HepG2 (cell line): Measurements from ENCODE around the gene UCP3. TPM values are rescaled to one million over a fixed set of nuclear protein-coding genes. Genes with fewer than 3 reads are reported as not detected.

Experiments used
- ATAC-seq: fragments of 200-7000 bp; cut with Tn5 transposase; 3 replicates; pipeline ENCODE4 v1.9.1; 2020; ENCODE audit warnings: mild to moderate bottlenecking, moderate library complexity
- BruUV-seq: library from RNA; stranded (reverse); fragments of 400-500 nt; replicated peaks from 2 replicates; lab custom pipeline; 2021; lab: Mats Ljungman, UMichigan
- CTCF ChIA-PET: fragments of 300-600 bp; formaldehyde crosslinking; extraction: SDS; loops from one replicate; lab custom pipeline; 2021; ENCODE audit warnings: low total read pairs, inconsistent platforms, low intra/inter-chr PET ratio; lab: Yijun Ruan, JAX
- POLR2A ChIA-PET: fragments of 350-600 bp; sonication (Branson Sonifier 250); formaldehyde crosslinking; loops from one replicate; lab custom pipeline; 2020; ENCODE audit warnings: antibody characterized with exemption, inconsistent platforms; lab: Yijun Ruan, JAX
- DNase-seq: peaks from one replicate; pipeline ENCODE4 v3.0.0-alpha.2; 2015; ENCODE audit warnings: low spot score
- FAIRE-seq: peaks from 3 replicates; lab custom pipeline; 2011; peaks lifted over from hg19 to GRCh38; lab: Jason Lieb, UNC
- H2AFZ ChIP-seq: one replicate; pipeline ENCODE4 v1.6.1; 2011; ENCODE audit warnings: low read length, inconsistent platforms
- H3K27ac ChIP-seq: fragments of 300-600 bp; 3 replicates; pipeline ENCODE4 v1.8.0; 2011; ENCODE audit warnings: mixed run types, mild to moderate bottlenecking, mixed read lengths, low read length, inconsistent platforms; ENCODE audit not compliant: insufficient read depth; ENCODE audit errors: extremely low read length
- H3K27me3 ChIP-seq, 2 experiments: fragments of 200-600 bp in 1 of 2; 2 replicates in 1 of 2; 3 replicates in 1 of 2; pipeline versions ENCODE4 v1.6.0 to v1.8.0; 2011; ENCODE audit warnings: low read length in 2 of 2, mild to moderate bottlenecking in 2 of 2, moderate library complexity in 2 of 2, inconsistent platforms in 1 of 2; ENCODE audit not compliant: insufficient read depth in 2 of 2, control insufficient read depth in 1 of 2
- H3K36me3 ChIP-seq, 2 experiments: fragments of 200-600 bp in 1 of 2; replicated peaks in 1 of 2; 2 replicates in 1 of 2; 3 replicates in 1 of 2; pipeline versions ENCODE4 v1.5.1 to v1.8.0; 2011; ENCODE audit warnings: low read length in 2 of 2, inconsistent platforms in 1 of 2; ENCODE audit not compliant: insufficient read depth in 2 of 2, control insufficient read depth in 1 of 2
- H3K4me1 ChIP-seq: 2 replicates; pipeline ENCODE4 v1.5.1; 2012; ENCODE audit warnings: low read length, inconsistent platforms; ENCODE audit not compliant: insufficient read depth
- H3K4me2 ChIP-seq: 2 replicates; pipeline ENCODE4 v1.6.0; 2011; ENCODE audit warnings: low read depth, low read length, inconsistent platforms
- H3K4me3 ChIP-seq, 3 experiments: fragments of 200-600 bp in 1 of 3; sonication (generic), shearing (Covaris generic) in 1 of 3; replicated peaks in 1 of 3; 2 replicates each; pipeline ENCODE4 v1.5.1; 2011 to 2016; ENCODE audit warnings: low read length in 3 of 3, inconsistent platforms in 2 of 3, low read depth in 2 of 3, mild to moderate bottlenecking in 2 of 3, control low read depth in 1 of 3, mixed read lengths in 1 of 3; ENCODE audit not compliant: insufficient read depth in 1 of 3
- H3K79me2 ChIP-seq: one replicate; pipeline ENCODE4 v1.6.1; 2011; ENCODE audit warnings: low read length, inconsistent platforms; ENCODE audit not compliant: insufficient read depth
- H3K9ac ChIP-seq: 2 replicates; pipeline ENCODE4 v1.6.0; 2011; ENCODE audit warnings: mild to moderate bottlenecking, low read depth, low read length, inconsistent platforms; ENCODE audit not compliant: insufficient read depth
- H3K9me3 ChIP-seq: 2 replicates; pipeline ENCODE4 v1.5.1; 2012; ENCODE audit warnings: mild to moderate bottlenecking, low read length
- H4K20me1 ChIP-seq: 2 replicates; pipeline ENCODE4 v1.6.0; 2011; ENCODE audit warnings: inconsistent platforms, mild to moderate bottlenecking, low read length, moderate library complexity; ENCODE audit not compliant: insufficient read depth
- ARID2 ChIP-seq: sonication (generic); formaldehyde crosslinking; IDR thresholded peaks from 2 replicates; pipeline ENCODE4 v1.8.1; 2022; ENCODE audit warnings: mild to moderate bottlenecking, missing genetic modification reagents, borderline replicate concordance
- CBX2 ChIP-seq, 2 experiments: fragments of 200-600 bp in 1 of 2; sonication (generic); formaldehyde crosslinking in 1 of 2; IDR thresholded peaks; 2 replicates each; pipeline versions ENCODE4 v1.7.0 to v1.8.1; 2018 to 2022; ENCODE audit warnings: low read depth in 2 of 2, low read length in 1 of 2, mild to moderate bottlenecking in 1 of 2, missing genetic modification reagents in 1 of 2
- FOXM1 ChIP-seq: sonication (generic); formaldehyde crosslinking; IDR thresholded peaks from 2 replicates; pipeline ENCODE4 v1.5.0; 2020; ENCODE audit warnings: missing genetic modification reagents
- GRHL1 ChIP-seq: sonication (generic); formaldehyde crosslinking; conservative IDR thresholded peaks from 2 replicates; pipeline ENCODE4 v1.8.0; 2022; ENCODE audit warnings: missing genetic modification reagents
- HMGA1 ChIP-seq: sonication (generic); formaldehyde crosslinking; conservative IDR thresholded peaks from 2 replicates; pipeline ENCODE4 v1.4.0; 2020; ENCODE audit warnings: missing genetic modification reagents
- IKZF4 ChIP-seq: sonication (generic); formaldehyde crosslinking; IDR thresholded peaks from 2 replicates; pipeline ENCODE4 v1.5.1; 2020; ENCODE audit warnings: borderline replicate concordance, mild to moderate bottlenecking, low read depth, missing genetic modification reagents; ENCODE audit errors: not compliant biosample characterization
- NFE2 ChIP-seq: sonication (generic); formaldehyde crosslinking; IDR thresholded peaks from 2 replicates; pipeline ENCODE4 v1.4.0; 2020; ENCODE audit warnings: missing genetic modification reagents
- NFYB ChIP-seq: sonication (generic); formaldehyde crosslinking; IDR thresholded peaks from 2 replicates; pipeline ENCODE4 v1.4.0; 2020; ENCODE audit warnings: missing genetic modification reagents
- PBX3 ChIP-seq: sonication (generic); formaldehyde crosslinking; IDR thresholded peaks from 2 replicates; pipeline ENCODE4 v1.8.1; 2023; ENCODE audit warnings: missing genetic modification reagents, inconsistent platforms, borderline replicate concordance
- PHF20 ChIP-seq: sonication (generic); formaldehyde crosslinking; IDR thresholded peaks from 2 replicates; pipeline ENCODE4 v1.5.0; 2020; ENCODE audit warnings: mild to moderate bottlenecking, missing genetic modification reagents
- SIN3A ChIP-seq: IDR thresholded peaks from 2 replicates; pipeline ENCODE4 v1.6.1; 2011; ENCODE audit warnings: low read depth, mild to moderate bottlenecking, control low read depth, low read length, borderline replicate concordance
- ZBTB3 ChIP-seq: sonication (generic); formaldehyde crosslinking; IDR thresholded peaks from 2 replicates; pipeline ENCODE4 v1.4.0; 2020; ENCODE audit warnings: low read depth, mild to moderate bottlenecking, moderate library complexity, missing genetic modification reagents, borderline replicate concordance
- ZFP36 ChIP-seq: fragments of 150-350 bp; IDR thresholded peaks from 2 replicates; pipeline ENCODE4 v1.6.1; 2018; ENCODE audit warnings: borderline replicate concordance, low read length, low read depth; ENCODE audit not compliant: partially characterized antibody
- ZMYM3 ChIP-seq: sonication (generic); formaldehyde crosslinking; IDR thresholded peaks from 2 replicates; pipeline ENCODE4 v1.5.1; 2020; ENCODE audit warnings: mild to moderate bottlenecking, missing genetic modification reagents
- ZNF10 ChIP-seq: sonication (generic); formaldehyde crosslinking; IDR thresholded peaks from 2 replicates; pipeline ENCODE4 v1.4.0; 2020; ENCODE audit warnings: mild to moderate bottlenecking, low read depth, missing genetic modification reagents, borderline replicate concordance
- ZNF225 ChIP-seq: sonication (generic); formaldehyde crosslinking; IDR thresholded peaks from 2 replicates; pipeline ENCODE4 v1.4.0; 2020; ENCODE audit warnings: mild to moderate bottlenecking, missing genetic modification reagents
- ZNF781 ChIP-seq: sonication (generic); formaldehyde crosslinking; IDR thresholded peaks from 2 replicates; pipeline ENCODE4 v1.5.1; 2020; ENCODE audit warnings: borderline replicate concordance, mild to moderate bottlenecking, missing genetic modification reagents; ENCODE audit errors: not compliant biosample characterization
- WGBS: methylation state at CpG from one replicate; pipeline ENCODE4 v1.1.6; 2017; ENCODE audit warnings: low lambda C conversion rate; 5-methylcytosine and 5-hydroxymethylcytosine counted together
- in situ Hi-C: cut with HindIII; loops from 2 replicates; pipeline ENCODE4 v1.10.0; 2017; ENCODE audit warnings: low pct_unique_long_range_greater_than_20kb; ENCODE audit not compliant: extremely low pct_ligation_motif_present
- intact Hi-C: fragments of 100-400 bp; cut with micrococcal nuclease; formaldehyde crosslinking; loops from one replicate; pipeline ENCODE4 v1.10.0; 2022; ENCODE audit not compliant: unreplicated experiment
- polyA plus RNA-seq, 8 experiments: library from polyadenylated mRNA; depleted of rRNA in 3 of 8; stranded (reverse) in 7 of 8; unstranded in 1 of 8; fragments of >200 nt; fragmentation: Illumina TruSeq in 4 of 8; extraction: Trizol in 4 of 8; gene quantifications; 2 replicates each; pipeline versions ENCODE4 v1.2.1 to v1.2.3, GENCODE V29; 2011 to 2016; ENCODE audit warnings: low read depth in 4 of 8, missing spikeins in 1 of 8, mixed read lengths in 1 of 8; ENCODE audit not compliant: insufficient read depth in 1 of 8
- total RNA-seq, 5 experiments: library from RNA; depleted of rRNA; stranded (reverse); fragments of >200 nt; fragmentation: Illumina TruSeq; extraction: Trizol; gene quantifications; 2 replicates each; pipeline ENCODE4 v1.2.3, GENCODE V29; 2016; ENCODE audit warnings: low read depth in 1 of 5
- TF ChIP-seq, protein P1 (sequence below): IDR thresholded peaks from 2 replicates; pipeline ENCODE4 v1.6.1; 2016; ENCODE audit warnings: low read depth, borderline replicate concordance

UCP3 gene
- total and polyA plus RNA-seq, 2 of the 13 experiments (the other 11 are each of a cell fraction or from before 2014, with no cell fraction given), result 0.37 TPM; not detected in 1

- TF ChIP-seq ZMYM3 (CRISPR knock-in tag) (no peak), GRHL1 (CRISPR knock-in tag) (no peak), FOXM1 (CRISPR knock-in tag) (no peak), ZNF225 (CRISPR knock-in tag) (no peak), ZFP36 (no peak), NFYB (no peak), IKZF4 (no peak), ZNF10 (CRISPR knock-in tag) (no peak), PBX3 (CRISPR knock-in tag) (no peak)
- TF ChIP-seq, all 625 proteins: peak for 0
Measured at GRCh38 chr11:73975479-73975757, 33.5 kb downstream of the UCP3 start (continued).

DNA sequence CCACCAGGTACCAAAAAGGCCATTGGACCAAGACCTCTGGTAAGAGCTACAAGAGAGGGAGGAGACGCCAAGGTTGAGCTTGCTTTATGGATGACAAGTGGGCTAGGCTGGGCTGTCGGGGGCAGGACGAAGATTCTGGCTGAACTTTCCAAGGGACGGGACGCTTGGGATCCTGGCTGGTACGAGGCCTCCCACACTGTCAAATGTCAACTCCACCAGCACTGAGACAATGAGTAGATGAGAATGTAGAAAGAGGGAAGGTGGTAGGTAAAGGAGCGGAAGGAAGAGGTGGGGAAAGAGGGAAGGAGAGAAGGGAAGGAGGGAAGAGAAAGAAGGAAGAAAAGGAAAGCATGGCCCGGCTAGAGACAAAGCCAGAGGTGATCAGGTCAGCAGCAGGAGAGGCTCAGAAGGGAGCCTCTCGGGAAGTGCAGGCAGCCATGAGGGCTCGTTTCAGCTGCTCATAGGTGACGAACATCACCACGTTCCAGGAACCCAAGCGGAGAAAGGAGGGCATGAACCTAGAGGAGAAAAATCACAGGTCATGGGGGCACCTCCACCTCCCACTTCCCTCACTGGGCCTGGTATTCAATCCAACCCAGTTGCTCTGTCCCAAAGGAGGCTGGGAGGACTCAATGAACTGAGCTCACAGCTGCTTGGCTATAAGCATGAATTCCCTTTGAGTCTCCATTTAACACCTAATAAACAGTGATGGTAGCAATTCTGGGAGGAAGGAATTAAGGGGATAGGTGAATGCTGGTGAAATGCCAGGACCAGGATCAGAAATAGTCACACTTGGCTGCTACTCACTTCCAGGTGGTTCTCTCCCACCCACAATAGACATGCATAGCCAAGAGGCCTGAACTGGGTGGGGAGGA, 34.0 kb downstream of the UCP3 start:
- in situ Hi-C loops (loop anchor here (25.0 kb wide), 1 partner anchor 187 kb away; the partner anchor contains the start of genes C2CD3 and PPME1), intact Hi-C loops (no loop called here)
- BruUV-seq, result no TSS peak
- Histone ChIP-seq H3K9ac (no peak overlapping the region), H4K20me1 (no peaks in the 10 kb centered on the region), H3K27ac (no peak overlapping the region), H3K27me3 (no peaks in the 10 kb centered on the region), H3K79me2 (no peaks in the 10 kb centered on the region), H2AFZ (no peak overlapping the region), H3K36me3 (peaks cover 16 to 38% of the 10 kb centered on the region in 2 experiments; a peak in 4 of 5 replicates), H3K4me1 (peaks cover 6% of the 10 kb centered on the region), H3K9me3 (no peaks in the 10 kb centered on the region), H3K4me2 (no peak overlapping the region), H3K4me3 (no peak overlapping the region)
- POLR2A ChIA-PET, result no interaction called here
- ATAC-seq, result no peak
- CTCF ChIA-PET, result no interaction called here
- no peak for FAIRE-seq
- WGBS, result over 99% methylated on average over 13 of the region's 13 CpGs
- DNase-seq, result no peak
- TF ChIP-seq HMGA1 (no peak), PHF20 (CRISPR knock-in tag) (no peak), ZBTB3 (CRISPR knock-in tag) (no peak), CBX2 (IDR thresholded peaks at IDR 0.05; ENCODE audit: low read depth, low read length) (no peak), CBX2 (CRISPR knock-in tag; IDR thresholded peaks at IDR 0.05; ENCODE audit: low read depth) (no peak), ZNF781 (no peak), SIN3A (no peak), ARID2 (CRISPR knock-in tag) (no peak), NFE2 (CRISPR knock-in tag) (no peak)
- TF ChIP-seq, protein P1, sequence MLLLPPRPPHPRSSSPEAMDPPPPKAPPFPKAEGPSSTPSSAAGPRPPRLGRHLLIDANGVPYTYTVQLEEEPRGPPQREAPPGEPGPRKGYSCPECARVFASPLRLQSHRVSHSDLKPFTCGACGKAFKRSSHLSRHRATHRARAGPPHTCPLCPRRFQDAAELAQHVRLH (CRISPR knock-in tag), result no peak
